ENCODE data around the gene BICRA. TPM values are rescaled to one million over a fixed set of nuclear protein-coding genes. Genes with fewer than 3 reads are reported as not detected.
"Not testable (repeated sequence)": the region's sequence is repeated elsewhere in the genome, so short reads cannot be mapped to it uniquely, and the experiment has no call there.

The BICRA gene
- total RNA-seq, 1 donor, result 8.5 TPM

GRCh38 chr19:47711652-47712242 lies 102.8 kb downstream of the BICRA start:
- no peak for TF ChIP-seq CTCF (IDR thresholded peaks at IDR 0.05; ENCODE audit: insufficient read depth, low read length)
- no peak for DNase-seq (ENCODE audit: low read depth)
- no peak overlapping the region for H3K4me3 ChIP-seq (ENCODE audit: low read depth, low read length)

- peak within 1 kb of the TSS; percentile 98 for H3K4me3 ChIP-seq (ENCODE audit: low read depth, low read length)
- DNase-seq (ENCODE audit: low read depth), result peak; percentile 78
- peak; percentile 96 for TF ChIP-seq CTCF (IDR thresholded peaks at IDR 0.05; ENCODE audit: insufficient read depth, low read length)
Measured at GRCh38 chr19:47713046-47714021, 104.4 kb downstream of the BICRA start, which contains the start of gene EHD2. TSS of gene EHD2 (plus strand) at chr19:47713422. CDS start at chr19:47716613, 3,191 bp downstream.

GRCh38 chr19:47714339-47714738 lies 105.4 kb downstream of the BICRA start:
- no peak for DNase-seq (ENCODE audit: low read depth)
- TF ChIP-seq CTCF (IDR thresholded peaks at IDR 0.05; ENCODE audit: insufficient read depth, low read length), result no peak
- H3K4me3 ChIP-seq (ENCODE audit: low read depth, low read length), result peak overlapping the region; percentile 98

GRCh38 chr19:47714855-47715254 lies 105.9 kb downstream of the BICRA start:
- DNase-seq (ENCODE audit: low read depth), result not testable (repeated sequence)
- peak overlapping the region; percentile 98 for H3K4me3 ChIP-seq (ENCODE audit: low read depth, low read length)

GRCh38 chr19:47716270-47716937 lies 107.5 kb downstream of the BICRA start:
- H3K4me3 ChIP-seq (ENCODE audit: low read depth, low read length), result peak overlapping the region; percentile 33
- no peak for TF ChIP-seq CTCF (IDR thresholded peaks at IDR 0.05; ENCODE audit: insufficient read depth, low read length)

GRCh38 chr19:47718415-47719046 lies 109.6 kb downstream of the BICRA start:
- not testable (repeated sequence) for DNase-seq (ENCODE audit: low read depth)
- peak overlapping the region; percentile 47 for H3K4me3 ChIP-seq (ENCODE audit: low read depth, low read length)

More at GRCh38 chr19:47716270-47716937, 107.5 kb downstream of the BICRA start:
- no peak for DNase-seq (ENCODE audit: low read depth)

- TF ChIP-seq CTCF (IDR thresholded peaks at IDR 0.05; ENCODE audit: insufficient read depth, low read length), result no peak
- DNase-seq (ENCODE audit: low read depth), result peak; percentile 98
- peak overlapping the region; percentile 51 for H3K4me3 ChIP-seq (ENCODE audit: low read depth, low read length)
Measured at GRCh38 chr19:47719047-47719859, 110.3 kb downstream of the BICRA start.
